ENCODE results near the gene BLOC1S4. TPM values are rescaled to one million over a fixed set of nuclear protein-coding genes. Genes with fewer than 3 reads are reported as not detected.

Gene BLOC1S4
- total and polyA plus RNA-seq, 4 donors: 4.9 to 7.7 (median 5.4) TPM

DNA sequence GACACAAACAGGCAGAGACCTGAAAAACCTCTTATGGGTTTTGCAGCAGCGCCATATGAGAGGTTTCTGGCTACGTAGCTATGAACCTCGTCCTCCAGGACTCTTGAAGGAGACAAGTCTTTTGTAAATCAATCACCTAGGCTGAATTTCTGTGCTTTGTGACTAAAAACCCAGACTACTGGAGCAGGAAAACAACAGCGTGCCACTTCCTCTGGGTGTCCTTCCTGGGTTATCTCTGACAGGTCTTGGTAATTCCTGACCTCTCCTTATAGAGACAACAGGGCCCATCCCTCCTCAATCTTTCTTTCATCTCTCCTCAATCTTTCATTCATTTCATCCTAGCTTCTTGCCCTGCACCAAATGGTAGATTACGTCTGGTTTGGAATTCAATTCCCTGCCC is 16.6 kb upstream of the BLOC1S4 start:
- H3K4me1 ChIP-seq (ENCODE audit: control insufficient read depth in 4 of 4, insufficient read depth in 4 of 4, low read length in 3 of 4): peaks cover 6 to 20% (median 11%) of the 10 kb centered on the region in 4 donors
- peaks cover 0 to 6% (median 2%) of the 10 kb centered on the region in 4 donors for H3K36me3 ChIP-seq (ENCODE audit: control insufficient read depth in 4 of 4, insufficient read depth in 3 of 4, low read depth in 1 of 4, low read length in 3 of 4)
- DNase-seq (ENCODE audit: low spot score): no peak
- no peak overlapping the region for H3K9ac ChIP-seq (ENCODE audit: low read depth in 1 of 2, low read length in 2 of 2)
- no peaks in the 10 kb centered on the region for H3K27me3 ChIP-seq (ENCODE audit: control insufficient read depth in 4 of 4, insufficient read depth in 4 of 4, low read length in 3 of 4)
- TF ChIP-seq JUND (IDR thresholded peaks at IDR 0.05): no peak
- no peak for TF ChIP-seq HNF4G (IDR thresholded peaks at IDR 0.05)
- no peak for TF ChIP-seq HNF4A (conservative IDR thresholded peaks at IDR 0.05)
- no peak for TF ChIP-seq YY1 (IDR thresholded peaks at IDR 0.05)
- no peak for TF ChIP-seq SP1 (IDR thresholded peaks at IDR 0.05)
- no peak for TF ChIP-seq ATF3 (IDR thresholded peaks at IDR 0.05)
- no peak for TF ChIP-seq NR2F2 (IDR thresholded peaks at IDR 0.05)
- no peak for TF ChIP-seq TAF1 (conservative IDR thresholded peaks at IDR 0.05)
- WGBS: 70% methylated on average over 5 of the region's 5 CpGs
- no peaks in the 10 kb centered on the region for H3K9me3 ChIP-seq (ENCODE audit: control insufficient read depth in 4 of 4, low read length in 3 of 4)
- no peak overlapping the region for H3K27ac ChIP-seq (ENCODE audit: low read depth in 1 of 2, low read length in 2 of 2)
- H3K4me3 ChIP-seq (ENCODE audit: low read depth in 1 of 3, low read length in 3 of 3): no peak overlapping the region

GRCh38 chr4:6699903-6700302 is 16.1 kb upstream of the BLOC1S4 start:
- H3K9ac ChIP-seq (ENCODE audit: low read depth in 1 of 2, low read length in 2 of 2): no peak overlapping the region
- no peak overlapping the region for H3K4me3 ChIP-seq (ENCODE audit: low read depth in 1 of 3, low read length in 3 of 3)

More at GRCh38 chr4:6699903-6700302, 16.1 kb upstream of the BLOC1S4 start:
- TF ChIP-seq, protein P1, sequence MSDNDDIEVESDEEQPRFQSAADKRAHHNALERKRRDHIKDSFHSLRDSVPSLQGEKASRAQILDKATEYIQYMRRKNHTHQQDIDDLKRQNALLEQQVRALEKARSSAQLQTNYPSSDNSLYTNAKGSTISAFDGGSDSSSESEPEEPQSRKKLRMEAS (IDR thresholded peaks at IDR 0.05): no peak
- TF ChIP-seq EGR1 (IDR thresholded peaks at IDR 0.05; ENCODE audit: low read depth in 2 of 2) (no peak), FOXA1 (IDR thresholded peaks at IDR 0.05) (no peak), JUND (IDR thresholded peaks at IDR 0.05) (no peak), RAD21 (IDR thresholded peaks at IDR 0.05) (no peak), SP1 (IDR thresholded peaks at IDR 0.05) (no peak), NR2F2 (IDR thresholded peaks at IDR 0.05) (no peak), REST (IDR thresholded peaks at IDR 0.05) (no peak), TAF1 (conservative IDR thresholded peaks at IDR 0.05) (no peak), GABPA (IDR thresholded peaks at IDR 0.05 in 1 of 2, conservative IDR thresholded peaks at IDR 0.05 in 1 of 2) (no peak), RXRA (IDR thresholded peaks at IDR 0.05) (no peak), HNF4G (IDR thresholded peaks at IDR 0.05) (no peak), HNF4A (conservative IDR thresholded peaks at IDR 0.05) (no peak), ATF3 (IDR thresholded peaks at IDR 0.05) (no peak), FOXA2 (IDR thresholded peaks at IDR 0.05) (no peak), ZBTB33 (IDR thresholded peaks at IDR 0.05) (no peak), YY1 (IDR thresholded peaks at IDR 0.05) (no peak)
- TF ChIP-seq, protein P2, sequence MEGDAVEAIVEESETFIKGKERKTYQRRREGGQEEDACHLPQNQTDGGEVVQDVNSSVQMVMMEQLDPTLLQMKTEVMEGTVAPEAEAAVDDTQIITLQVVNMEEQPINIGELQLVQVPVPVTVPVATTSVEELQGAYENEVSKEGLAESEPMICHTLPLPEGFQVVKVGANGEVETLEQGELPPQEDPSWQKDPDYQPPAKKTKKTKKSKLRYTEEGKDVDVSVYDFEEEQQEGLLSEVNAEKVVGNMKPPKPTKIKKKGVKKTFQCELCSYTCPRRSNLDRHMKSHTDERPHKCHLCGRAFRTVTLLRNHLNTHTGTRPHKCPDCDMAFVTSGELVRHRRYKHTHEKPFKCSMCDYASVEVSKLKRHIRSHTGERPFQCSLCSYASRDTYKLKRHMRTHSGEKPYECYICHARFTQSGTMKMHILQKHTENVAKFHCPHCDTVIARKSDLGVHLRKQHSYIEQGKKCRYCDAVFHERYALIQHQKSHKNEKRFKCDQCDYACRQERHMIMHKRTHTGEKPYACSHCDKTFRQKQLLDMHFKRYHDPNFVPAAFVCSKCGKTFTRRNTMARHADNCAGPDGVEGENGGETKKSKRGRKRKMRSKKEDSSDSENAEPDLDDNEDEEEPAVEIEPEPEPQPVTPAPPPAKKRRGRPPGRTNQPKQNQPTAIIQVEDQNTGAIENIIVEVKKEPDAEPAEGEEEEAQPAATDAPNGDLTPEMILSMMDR (IDR thresholded peaks at IDR 0.05; ENCODE audit: low read depth, low read length, missing input control): no peak
- Histone ChIP-seq H3K27me3 (ENCODE audit: control insufficient read depth in 4 of 4, insufficient read depth in 4 of 4, low read length in 3 of 4) (no peaks in the 10 kb centered on the region), H3K4me1 (ENCODE audit: control insufficient read depth in 4 of 4, insufficient read depth in 4 of 4, low read length in 3 of 4) (peaks cover 6 to 20% (median 11%) of the 10 kb centered on the region in 4 donors), H3K9me3 (ENCODE audit: control insufficient read depth in 4 of 4, low read length in 3 of 4) (no peaks in the 10 kb centered on the region), H3K27ac (ENCODE audit: low read depth in 1 of 2, low read length in 2 of 2) (no peak overlapping the region), H3K36me3 (ENCODE audit: control insufficient read depth in 4 of 4, insufficient read depth in 3 of 4, low read depth in 1 of 4, low read length in 3 of 4) (peaks cover 0 to 6% (median 2%) of the 10 kb centered on the region in 4 donors)
- no peak for DNase-seq (ENCODE audit: low spot score)
- 98% methylated on average over 1 of the region's 1 CpG for WGBS
